ENCODE data around the gene AFF3.

AFF3 gene

GRCh38 chr2:99689145-99689742 lies 453.1 kb downstream of the AFF3 start:
- TF ChIP-seq CTCF (IDR thresholded peaks at IDR 0.05; ENCODE audit: insufficient read depth, low read depth, low read length, missing control alignments), result no peak

GRCh38 chr2:99688699-99689098 lies 453.7 kb downstream of the AFF3 start:
- no peak for TF ChIP-seq CTCF (IDR thresholded peaks at IDR 0.05; ENCODE audit: insufficient read depth, low read depth, low read length, missing control alignments)
- DNase-seq (ENCODE audit: low read depth), result no peak

More at GRCh38 chr2:99689145-99689742, 453.1 kb downstream of the AFF3 start:
- DNase-seq (ENCODE audit: low read depth), result no peak
- H3K4me3 ChIP-seq (ENCODE audit: low read depth, low read length), result no peak overlapping the region

GRCh38 chr2:99682275-99683060 lies 459.9 kb downstream of the AFF3 start:
- no peak for TF ChIP-seq CTCF (IDR thresholded peaks at IDR 0.05; ENCODE audit: insufficient read depth, low read depth, low read length, missing control alignments)
- no peak for DNase-seq (ENCODE audit: low read depth)
- no peak overlapping the region for H3K4me3 ChIP-seq (ENCODE audit: low read depth, low read length)

More at GRCh38 chr2:99688699-99689098, 453.7 kb downstream of the AFF3 start:
- H3K4me3 ChIP-seq (ENCODE audit: low read depth, low read length), result no peak overlapping the region

GRCh38 chr2:99680946-99681345 lies 461.4 kb downstream of the AFF3 start:
- no peak overlapping the region for H3K4me3 ChIP-seq (ENCODE audit: low read depth, low read length)
- DNase-seq (ENCODE audit: low read depth), result no peak
- TF ChIP-seq CTCF (IDR thresholded peaks at IDR 0.05; ENCODE audit: insufficient read depth, low read depth, low read length, missing control alignments), result no peak

GRCh38 chr2:99679518-99679917 lies 462.9 kb downstream of the AFF3 start:
- no peak overlapping the region for H3K4me3 ChIP-seq (ENCODE audit: low read depth, low read length)
- TF ChIP-seq CTCF (IDR thresholded peaks at IDR 0.05; ENCODE audit: insufficient read depth, low read depth, low read length, missing control alignments), result no peak
- no peak for DNase-seq (ENCODE audit: low read depth)

- no peak for DNase-seq (ENCODE audit: low read depth)
- TF ChIP-seq CTCF (IDR thresholded peaks at IDR 0.05; ENCODE audit: insufficient read depth, low read depth, low read length, missing control alignments), result no peak
- H3K4me3 ChIP-seq (ENCODE audit: low read depth, low read length), result no peak overlapping the region
Measured at GRCh38 chr2:99678625-99679024, 463.8 kb downstream of the AFF3 start.

Data from GM12865 (cell line).